ENCODE results near the gene RPL4. TPM values are rescaled to one million over a fixed set of nuclear protein-coding genes. Genes with fewer than 3 reads are reported as not detected.

Gene RPL4
- total RNA-seq, 2 donors from 2014 or later: 2,395 to 5,607 TPM

DNA sequence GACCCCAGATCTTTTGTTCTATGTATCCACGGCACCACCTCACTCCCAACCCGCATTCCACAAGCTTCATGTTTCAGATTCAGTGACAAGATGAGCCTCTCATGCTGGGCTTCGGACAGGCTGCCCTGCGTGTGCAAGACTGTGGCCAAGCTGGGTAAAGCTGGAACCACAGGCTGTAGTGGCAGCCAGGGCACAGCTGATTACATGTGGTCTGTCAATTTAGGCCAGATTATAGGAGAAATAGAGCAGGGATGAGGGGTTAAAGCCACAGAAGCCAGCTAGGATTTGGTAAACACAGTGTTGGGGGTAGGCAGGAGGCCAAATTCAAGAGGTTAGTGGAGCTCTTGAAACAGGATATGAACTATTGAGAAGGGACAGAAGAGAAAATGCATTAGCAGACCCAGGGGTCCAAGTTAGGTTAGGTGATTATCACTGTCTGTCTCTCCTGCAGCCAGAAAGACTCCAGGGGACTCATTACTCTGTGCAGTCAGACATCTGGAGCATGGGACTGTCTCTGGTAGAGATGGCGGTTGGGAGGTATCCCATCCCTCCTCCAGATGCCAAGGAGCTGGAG, 20.0 kb downstream of the RPL4 start:
- H3K27me3 ChIP-seq (replicated peaks; ENCODE audit: insufficient read depth): no peaks in the 10 kb centered on the region
- intact Hi-C loops (cut with DNase I): no loop called here
- no peaks in the 10 kb centered on the region for H3K4me1 ChIP-seq (replicated peaks)
- H3K9me3 ChIP-seq: no peaks in the 10 kb centered on the region
- DNase-seq (ENCODE audit: low spot score): no peak
- H3K36me3 ChIP-seq: no peaks in the 10 kb centered on the region
- H3K27ac ChIP-seq: no peak overlapping the region
- TF ChIP-seq POLR2A (IDR thresholded peaks at IDR 0.05): no peak
- TF ChIP-seq, protein P1, sequence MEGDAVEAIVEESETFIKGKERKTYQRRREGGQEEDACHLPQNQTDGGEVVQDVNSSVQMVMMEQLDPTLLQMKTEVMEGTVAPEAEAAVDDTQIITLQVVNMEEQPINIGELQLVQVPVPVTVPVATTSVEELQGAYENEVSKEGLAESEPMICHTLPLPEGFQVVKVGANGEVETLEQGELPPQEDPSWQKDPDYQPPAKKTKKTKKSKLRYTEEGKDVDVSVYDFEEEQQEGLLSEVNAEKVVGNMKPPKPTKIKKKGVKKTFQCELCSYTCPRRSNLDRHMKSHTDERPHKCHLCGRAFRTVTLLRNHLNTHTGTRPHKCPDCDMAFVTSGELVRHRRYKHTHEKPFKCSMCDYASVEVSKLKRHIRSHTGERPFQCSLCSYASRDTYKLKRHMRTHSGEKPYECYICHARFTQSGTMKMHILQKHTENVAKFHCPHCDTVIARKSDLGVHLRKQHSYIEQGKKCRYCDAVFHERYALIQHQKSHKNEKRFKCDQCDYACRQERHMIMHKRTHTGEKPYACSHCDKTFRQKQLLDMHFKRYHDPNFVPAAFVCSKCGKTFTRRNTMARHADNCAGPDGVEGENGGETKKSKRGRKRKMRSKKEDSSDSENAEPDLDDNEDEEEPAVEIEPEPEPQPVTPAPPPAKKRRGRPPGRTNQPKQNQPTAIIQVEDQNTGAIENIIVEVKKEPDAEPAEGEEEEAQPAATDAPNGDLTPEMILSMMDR (IDR thresholded peaks at IDR 0.05): no peak
- TF ChIP-seq POLR2AphosphoS5 (IDR thresholded peaks at IDR 0.05): no peak
- H3K4me3 ChIP-seq: no peak overlapping the region
- 90% methylated on average over 5 of the region's 5 CpGs for WGBS

DNA sequence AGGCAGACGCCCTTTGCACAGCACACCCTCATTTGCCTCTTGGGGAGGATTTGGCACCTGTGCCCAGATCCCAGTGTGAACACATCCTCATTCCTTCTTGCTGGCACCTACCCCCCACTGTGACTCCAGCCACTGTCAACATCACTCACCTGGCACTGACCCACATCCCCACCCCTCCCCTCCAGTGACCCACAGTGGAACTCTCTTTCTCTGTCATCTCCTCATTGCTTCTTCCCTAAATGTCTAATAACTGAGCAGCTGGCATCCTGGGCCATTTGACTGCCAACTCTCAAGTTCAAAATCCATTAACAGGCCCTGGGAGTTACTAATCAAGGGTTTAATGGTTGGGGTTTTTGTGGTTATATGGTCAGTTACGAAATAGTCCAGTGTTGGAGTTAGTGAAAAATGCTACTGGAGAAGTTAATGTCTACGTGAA, 21.5 kb downstream of the RPL4 start:
- no peaks in the 10 kb centered on the region for H3K4me1 ChIP-seq (replicated peaks)
- no peaks in the 10 kb centered on the region for H3K36me3 ChIP-seq
- intact Hi-C loops (cut with DNase I): no loop called here
- H3K9me3 ChIP-seq: no peaks in the 10 kb centered on the region
- TF ChIP-seq, protein P1 (IDR thresholded peaks at IDR 0.05): no peak
- TF ChIP-seq POLR2A (IDR thresholded peaks at IDR 0.05) (no peak), POLR2AphosphoS5 (IDR thresholded peaks at IDR 0.05) (no peak)
- peak; percentile 17 for DNase-seq (ENCODE audit: low spot score)
- no peaks in the 10 kb centered on the region for H3K27me3 ChIP-seq (replicated peaks; ENCODE audit: insufficient read depth)
- 70% methylated on average over 3 of the region's 3 CpGs for WGBS
- no peak overlapping the region for H3K27ac ChIP-seq
- H3K4me3 ChIP-seq: no peak overlapping the region

DNA sequence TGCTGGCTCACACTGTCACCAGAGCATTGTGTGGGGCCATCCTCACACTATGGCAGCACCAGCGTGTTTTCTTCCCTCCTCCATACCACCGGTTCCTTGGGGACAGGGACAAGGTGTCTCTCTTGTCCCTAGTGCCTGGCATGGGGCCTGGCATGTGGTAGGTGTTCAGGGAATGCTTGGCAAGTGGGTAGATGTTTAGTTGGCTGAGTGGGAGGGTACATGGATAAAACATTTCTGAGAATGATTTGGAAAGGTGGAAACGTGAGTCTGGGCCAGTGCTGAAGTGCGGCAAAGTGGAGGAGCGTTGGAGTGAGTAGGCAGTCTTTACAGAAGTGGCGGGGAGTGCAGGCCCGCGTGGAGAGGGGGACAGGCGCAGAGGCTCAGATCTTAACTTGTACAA, 22.1 kb downstream of the RPL4 start:
- Histone ChIP-seq H3K4me1 (replicated peaks) (no peaks in the 10 kb centered on the region), H3K4me3 (no peak overlapping the region), H3K9me3 (no peaks in the 10 kb centered on the region), H3K27me3 (replicated peaks; ENCODE audit: insufficient read depth) (no peaks in the 10 kb centered on the region), H3K27ac (no peak overlapping the region), H3K36me3 (no peaks in the 10 kb centered on the region)
- TF ChIP-seq, protein P1 (IDR thresholded peaks at IDR 0.05): no peak
- no peak for TF ChIP-seq POLR2AphosphoS5 (IDR thresholded peaks at IDR 0.05)
- intact Hi-C loops (cut with DNase I): no loop called here
- DNase-seq (ENCODE audit: low spot score): no peak
- 88% methylated on average over 9 of the region's 9 CpGs for WGBS

DNA sequence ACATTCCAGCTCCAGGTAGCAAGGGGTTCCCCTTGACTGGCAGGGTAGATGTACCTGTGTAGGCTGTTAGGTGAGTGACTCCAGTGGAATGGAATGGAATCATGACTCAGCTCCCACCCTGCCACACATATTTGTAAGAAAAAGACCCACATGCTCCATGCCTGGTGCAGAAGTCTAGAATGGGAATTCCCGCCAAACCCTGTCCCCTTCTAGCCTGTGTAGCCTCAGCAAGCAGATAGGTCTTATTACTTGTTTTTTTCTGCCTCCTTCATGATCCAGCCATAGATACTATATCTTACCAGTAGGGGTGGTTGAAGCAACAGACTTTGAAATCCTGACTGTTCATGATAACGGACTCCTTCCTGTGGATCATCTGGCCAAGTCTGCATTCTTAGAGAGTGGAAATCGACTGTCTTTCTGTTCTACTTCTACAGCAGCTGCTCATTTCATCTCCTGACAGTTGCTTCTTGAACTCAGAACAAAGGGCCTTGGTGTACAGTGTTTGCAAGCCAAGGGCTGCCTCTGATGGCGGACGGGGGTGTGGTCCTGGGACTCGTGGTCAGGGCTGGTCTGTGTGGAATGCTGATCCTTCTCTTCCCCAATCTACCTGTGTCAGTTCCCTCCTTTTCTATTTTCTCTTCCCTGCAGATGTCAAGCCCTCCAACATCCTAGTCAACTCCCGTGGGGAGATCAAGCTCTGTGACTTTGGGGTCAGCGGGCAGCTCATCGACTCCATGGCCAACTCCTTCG, 23.4 kb downstream of the RPL4 start:
- no peak for DNase-seq (ENCODE audit: low spot score)
- Histone ChIP-seq H3K27ac (no peak overlapping the region), H3K4me1 (replicated peaks) (no peaks in the 10 kb centered on the region), H3K36me3 (no peaks in the 10 kb centered on the region), H3K27me3 (replicated peaks; ENCODE audit: insufficient read depth) (no peaks in the 10 kb centered on the region), H3K9me3 (no peaks in the 10 kb centered on the region), H3K4me3 (no peak overlapping the region)
- TF ChIP-seq, protein P1 (IDR thresholded peaks at IDR 0.05): no peak
- TF ChIP-seq POLR2A (IDR thresholded peaks at IDR 0.05): no peak
- 96% methylated on average over 10 of the region's 10 CpGs for WGBS
- intact Hi-C loops (cut with DNase I): no loop called here

DNA sequence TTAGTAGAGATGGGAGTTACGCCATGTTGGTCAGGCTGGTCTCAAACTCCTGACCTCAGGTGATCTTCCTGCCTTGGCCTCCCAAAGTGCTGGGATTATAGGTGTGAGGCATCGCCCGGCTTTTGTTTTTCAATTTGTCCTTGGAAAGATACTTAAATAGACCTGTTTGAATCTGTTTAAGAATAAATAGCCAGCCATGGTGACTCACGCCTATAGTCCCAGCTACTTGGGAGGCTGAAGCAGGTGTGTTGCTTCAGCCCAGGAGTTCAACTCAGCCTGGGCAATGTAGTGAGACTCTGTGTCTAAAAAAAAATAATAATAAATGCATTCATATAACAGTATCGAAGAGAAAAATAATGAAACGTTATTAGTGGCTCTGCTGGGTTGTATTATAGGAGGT, 24.4 kb downstream of the RPL4 start:
- TF ChIP-seq, protein P1 (IDR thresholded peaks at IDR 0.05): no peak
- no peak for TF ChIP-seq POLR2AphosphoS5 (IDR thresholded peaks at IDR 0.05)
- TF ChIP-seq POLR2A (IDR thresholded peaks at IDR 0.05): no peak
- Histone ChIP-seq H3K4me3 (no peak overlapping the region), H3K9me3 (no peaks in the 10 kb centered on the region), H3K27me3 (replicated peaks; ENCODE audit: insufficient read depth) (no peaks in the 10 kb centered on the region), H3K27ac (no peak overlapping the region), H3K36me3 (no peaks in the 10 kb centered on the region), H3K4me1 (replicated peaks) (no peaks in the 10 kb centered on the region)
- WGBS: 95% methylated on average over 6 of the region's 6 CpGs
- no peak for DNase-seq (ENCODE audit: low spot score)
- intact Hi-C loops (cut with DNase I): no loop called here
